GM21367 (cell line): Measurements from ENCODE around the gene CDH8.

Experiments used
- ATAC-seq: cut with Tn5 transposase; IDR thresholded peaks from one replicate; pipeline ENCODE4 v1.9.1; 2021; ENCODE audit not compliant: unreplicated experiment

The CDH8 gene

DNA sequence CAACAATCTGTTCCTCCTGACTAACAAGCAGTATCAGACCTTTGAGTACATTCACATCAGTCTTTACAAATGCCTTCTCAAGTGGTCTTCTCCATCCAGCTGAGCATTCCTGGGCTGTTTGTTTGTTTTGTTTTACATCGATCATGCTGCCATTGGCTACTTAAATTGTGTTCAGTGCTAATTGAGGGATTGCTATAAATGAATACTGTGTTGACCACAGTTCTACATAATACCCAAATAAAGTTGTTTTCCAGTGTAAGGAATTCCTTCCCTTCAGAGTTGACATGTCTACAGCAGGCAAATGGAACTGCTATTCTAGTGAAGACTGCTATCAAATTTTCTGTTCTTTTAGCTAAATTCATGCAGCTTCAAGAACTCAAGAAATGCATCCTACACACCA, 3.2 kb downstream of the CDH8 start:
- no peak for ATAC-seq

DNA sequence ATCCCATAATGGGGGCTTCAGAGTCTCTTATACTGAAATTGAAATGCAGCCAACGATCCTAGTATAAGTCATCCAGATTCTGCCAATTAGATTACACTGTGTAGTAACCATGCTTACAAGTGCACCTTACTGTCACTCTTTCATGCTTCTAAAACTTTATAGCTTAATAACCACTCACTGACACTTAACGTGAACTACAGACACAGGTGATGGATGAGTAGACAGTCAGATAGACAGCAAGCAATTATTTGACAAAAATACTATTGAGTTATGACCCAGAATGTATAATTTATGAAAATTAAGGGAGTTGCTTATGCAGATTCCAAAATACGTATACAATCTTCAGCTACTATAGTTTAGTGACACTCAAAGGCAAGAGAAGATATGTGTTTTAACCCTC, 6.3 kb downstream of the CDH8 start:
- ATAC-seq, result no peak

DNA sequence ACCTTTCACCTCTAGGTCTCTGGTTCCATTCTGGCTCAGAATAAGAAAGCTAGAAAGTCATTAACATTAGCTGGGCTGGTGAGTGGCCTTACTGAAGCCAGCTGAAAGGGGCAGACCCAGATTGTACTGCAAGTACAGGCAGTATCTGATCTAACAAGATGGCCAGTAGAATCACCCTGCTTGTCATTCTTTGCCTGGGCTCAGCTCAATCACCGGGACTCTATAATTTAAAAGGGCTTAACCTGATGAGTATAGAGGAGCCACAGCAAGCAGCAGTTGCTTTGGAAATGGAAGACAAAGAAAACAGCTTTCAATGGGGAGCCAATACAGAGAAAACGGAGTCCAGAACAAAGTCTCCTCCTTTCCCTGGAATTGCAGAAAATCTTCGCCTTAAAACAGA, 13.6 kb downstream of the CDH8 start:
- ATAC-seq, result no peak

DNA sequence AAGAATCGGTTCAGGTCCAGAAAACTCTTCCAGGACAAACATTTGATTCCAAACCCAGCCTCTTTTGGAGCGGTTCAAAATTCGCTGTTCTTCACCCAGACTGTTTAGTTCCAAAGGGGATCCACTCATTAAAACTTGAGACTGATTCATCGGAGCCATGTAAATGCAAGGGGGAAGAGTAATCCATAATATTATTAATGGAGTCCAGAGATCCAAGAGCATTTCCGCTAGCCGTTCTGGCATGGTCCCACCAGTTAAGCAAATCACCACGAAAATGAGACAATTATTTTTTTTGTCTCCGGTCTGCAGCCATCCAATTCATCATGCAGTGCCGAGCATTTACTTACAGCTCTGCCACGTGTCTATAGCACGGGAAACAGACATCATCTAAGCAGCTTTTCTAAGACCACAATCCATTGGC, 15.1 kb downstream of the CDH8 start:
- ATAC-seq, result no peak

DNA sequence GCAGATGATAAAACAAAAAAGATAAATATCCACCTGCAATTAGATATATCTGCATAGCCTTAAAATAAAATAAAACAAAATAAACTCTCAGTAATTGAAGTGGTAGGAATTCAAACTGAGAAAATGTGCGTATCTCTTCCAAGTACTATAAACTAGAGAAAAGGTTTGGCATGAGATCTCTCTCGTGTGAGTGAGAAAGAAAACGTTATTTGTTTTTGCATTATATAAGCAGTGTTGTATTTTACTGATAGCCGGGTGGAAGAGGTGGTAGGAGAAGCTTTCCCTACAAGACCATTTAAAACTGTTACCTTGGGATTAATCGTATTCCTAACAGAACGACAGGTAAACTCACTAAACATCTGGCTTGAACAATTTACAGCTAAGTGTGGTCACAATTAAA, 15.6 kb downstream of the CDH8 start:
- ATAC-seq, result no peak

DNA sequence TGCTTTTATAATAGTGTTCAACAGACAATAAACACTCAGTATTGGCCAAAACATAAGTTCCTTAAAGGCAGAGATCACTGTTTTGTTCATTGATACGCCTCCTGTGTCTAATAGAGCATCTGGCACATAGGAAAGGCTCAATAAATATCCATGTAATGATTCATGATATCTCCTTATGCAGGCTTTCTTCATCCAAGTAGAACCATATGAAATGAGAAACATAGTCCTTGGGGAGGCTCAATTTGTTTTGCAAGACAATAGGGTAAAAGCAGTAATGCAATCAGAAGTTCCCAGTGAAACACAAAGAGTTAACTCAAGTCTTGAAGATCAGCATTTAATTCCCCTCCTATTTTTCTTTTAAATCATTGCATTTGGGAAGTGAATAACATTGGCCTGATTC, 16.4 kb downstream of the CDH8 start:
- ATAC-seq, result no peak

DNA sequence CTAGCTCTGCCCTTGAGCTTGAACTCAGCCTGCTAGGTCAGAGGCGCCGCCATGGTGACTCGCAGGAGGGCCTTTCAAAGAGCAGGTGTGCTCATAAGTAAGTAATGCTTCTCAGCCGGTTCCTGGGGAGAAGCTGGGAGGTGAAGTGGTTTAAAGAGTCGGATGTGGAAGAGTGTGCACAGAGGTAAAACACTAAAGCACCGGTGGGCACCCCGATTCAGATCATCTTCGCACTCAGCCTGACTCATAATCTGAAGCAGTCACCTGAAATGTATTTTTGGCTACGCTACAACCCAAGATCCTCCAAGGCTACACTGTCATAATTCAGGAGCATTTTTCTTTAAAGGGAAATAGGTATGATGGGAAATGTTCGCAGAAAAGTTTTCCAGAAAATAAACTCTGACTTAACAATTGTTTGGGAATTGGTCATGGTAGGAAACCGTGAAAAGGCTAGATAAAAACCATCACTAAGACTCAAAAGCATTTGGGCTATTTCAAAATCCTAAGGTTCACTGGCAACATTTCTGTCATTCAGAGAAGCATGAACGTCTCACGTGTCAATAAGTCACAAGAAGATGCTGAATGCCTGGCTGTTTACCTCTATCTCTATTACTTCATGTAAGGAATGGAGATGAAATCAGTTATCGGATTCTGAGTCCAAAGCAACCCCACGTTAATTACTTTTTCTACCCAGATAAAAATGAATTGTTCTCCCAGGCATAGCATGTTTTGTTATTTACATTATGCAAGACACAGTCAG, 17.8 kb downstream of the CDH8 start:
- ATAC-seq, result no peak

DNA sequence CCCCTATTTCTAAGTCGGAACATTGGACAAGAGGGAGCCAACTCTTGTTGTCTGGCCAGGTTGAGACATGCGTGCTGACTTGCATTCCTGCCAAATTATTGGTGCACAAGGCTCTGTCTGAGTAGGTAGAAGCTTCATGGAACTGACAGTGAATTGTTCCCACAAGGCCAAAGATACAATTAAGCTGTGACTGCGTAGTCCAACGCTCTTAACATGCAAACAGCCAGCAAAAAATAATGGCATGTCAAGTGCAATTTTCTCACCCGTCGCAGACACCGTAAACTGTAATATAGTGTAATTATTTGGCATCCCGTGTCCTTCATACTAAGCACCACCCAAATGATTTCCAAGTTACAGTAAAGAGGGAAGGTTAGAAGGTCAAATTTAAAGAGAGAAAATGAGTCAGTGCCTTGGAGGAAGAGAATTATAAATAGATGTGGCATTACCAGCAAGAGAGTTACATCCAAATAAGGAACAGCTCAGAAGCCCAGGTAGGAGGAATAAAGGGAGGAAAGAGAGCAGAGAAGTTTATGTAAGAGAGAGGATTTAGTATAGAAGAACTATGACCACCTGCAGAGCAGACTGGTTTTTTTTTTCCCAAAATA, 21.8 kb downstream of the CDH8 start:
- ATAC-seq, result no peak

DNA sequence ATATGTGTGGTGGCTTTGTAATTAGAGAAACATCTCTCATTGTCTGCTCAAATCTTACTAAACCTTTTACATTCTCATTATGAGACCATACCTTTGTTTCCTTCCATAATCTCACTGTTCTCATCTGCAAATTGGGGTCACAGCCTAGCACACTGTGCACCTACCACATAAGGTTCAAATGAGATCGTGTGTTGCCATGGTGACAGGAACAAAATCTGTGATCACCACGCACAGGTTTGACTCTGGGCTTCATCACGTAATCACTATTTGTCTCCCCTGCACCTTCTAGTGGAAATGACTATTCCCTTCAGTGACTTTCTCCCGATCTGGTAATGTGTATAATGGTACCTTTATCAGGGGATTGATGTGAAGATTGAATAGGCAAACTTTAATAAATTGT, 26.1 kb downstream of the CDH8 start:
- no peak for ATAC-seq

DNA sequence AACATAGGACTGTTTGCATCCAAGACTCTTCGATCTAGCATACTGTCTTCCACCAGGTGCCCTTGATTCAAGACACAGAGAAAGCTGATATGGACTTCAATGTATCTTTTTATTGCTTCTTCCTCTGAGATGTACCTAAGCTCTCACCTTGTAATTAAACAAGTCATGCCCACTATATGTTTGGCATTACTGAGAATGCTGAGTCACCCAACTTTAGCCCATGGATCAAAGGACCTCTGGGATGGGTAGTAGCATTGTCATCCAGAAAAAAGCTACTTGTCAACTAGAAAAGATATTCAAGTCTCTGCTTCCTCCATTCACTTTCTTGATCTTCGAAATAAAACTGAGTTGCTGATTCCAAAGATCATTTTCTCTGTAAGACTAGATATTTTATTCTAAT, 37.8 kb downstream of the CDH8 start:
- no peak for ATAC-seq

DNA sequence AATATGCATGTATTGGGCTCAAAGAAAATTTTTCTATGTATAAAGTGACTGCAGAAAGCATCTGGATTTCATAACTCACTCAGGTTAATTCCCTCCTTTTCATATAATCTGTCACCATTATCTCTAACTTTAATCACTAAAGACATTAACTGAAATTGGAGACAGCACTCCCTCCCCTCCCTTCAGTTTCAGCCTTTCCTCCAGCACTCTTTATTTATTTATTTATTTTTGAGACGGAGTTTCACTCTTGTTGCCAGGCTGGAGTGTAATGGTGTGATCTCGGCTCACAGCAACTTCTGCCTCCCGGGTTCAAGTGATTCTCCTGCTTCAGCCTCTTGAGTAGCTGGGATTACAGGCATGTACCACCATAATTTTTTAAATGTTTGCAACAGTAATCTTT, 43.1 kb downstream of the CDH8 start:
- ATAC-seq, result no peak

DNA sequence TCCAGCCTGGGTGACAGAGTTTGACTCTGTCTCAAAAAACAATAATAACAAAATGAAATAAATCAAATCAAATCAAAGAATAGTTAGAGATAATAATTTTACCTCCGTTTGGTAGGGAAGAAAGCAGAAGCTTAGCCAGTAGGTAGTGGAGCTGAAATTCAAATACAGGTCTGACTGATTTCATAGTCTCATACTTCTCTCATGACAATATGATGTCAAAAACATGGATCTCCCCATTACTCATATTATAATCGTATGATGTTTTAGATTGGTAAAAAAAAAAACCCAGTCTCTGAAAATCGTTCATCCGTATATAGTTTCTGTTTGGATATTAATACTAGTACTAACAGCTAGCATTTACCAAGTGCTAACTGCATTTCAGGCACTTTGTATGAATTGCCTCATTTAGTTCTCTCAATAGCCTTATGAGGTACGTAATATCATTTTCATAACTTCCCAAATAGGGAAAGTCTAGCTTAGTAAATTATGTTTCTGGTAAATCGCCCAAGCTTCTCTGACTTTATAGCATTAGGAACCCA, 48.7 kb downstream of the CDH8 start:
- no peak for ATAC-seq

DNA sequence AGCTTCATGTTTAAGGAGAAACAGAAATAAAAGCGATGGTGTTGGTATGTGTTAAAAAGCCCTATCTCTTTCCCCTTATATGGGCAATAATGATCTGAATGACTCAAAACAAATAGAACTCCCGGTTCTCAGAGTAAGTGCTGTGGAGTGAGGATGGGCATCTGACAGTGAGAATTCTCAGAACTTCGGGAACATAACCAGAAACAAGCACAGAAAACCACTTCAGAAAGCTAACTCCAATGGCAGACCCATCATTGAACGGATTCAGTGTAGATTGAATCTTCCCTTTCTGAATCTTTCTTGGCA, 67.2 kb downstream of the CDH8 start:
- ATAC-seq, result no peak

DNA sequence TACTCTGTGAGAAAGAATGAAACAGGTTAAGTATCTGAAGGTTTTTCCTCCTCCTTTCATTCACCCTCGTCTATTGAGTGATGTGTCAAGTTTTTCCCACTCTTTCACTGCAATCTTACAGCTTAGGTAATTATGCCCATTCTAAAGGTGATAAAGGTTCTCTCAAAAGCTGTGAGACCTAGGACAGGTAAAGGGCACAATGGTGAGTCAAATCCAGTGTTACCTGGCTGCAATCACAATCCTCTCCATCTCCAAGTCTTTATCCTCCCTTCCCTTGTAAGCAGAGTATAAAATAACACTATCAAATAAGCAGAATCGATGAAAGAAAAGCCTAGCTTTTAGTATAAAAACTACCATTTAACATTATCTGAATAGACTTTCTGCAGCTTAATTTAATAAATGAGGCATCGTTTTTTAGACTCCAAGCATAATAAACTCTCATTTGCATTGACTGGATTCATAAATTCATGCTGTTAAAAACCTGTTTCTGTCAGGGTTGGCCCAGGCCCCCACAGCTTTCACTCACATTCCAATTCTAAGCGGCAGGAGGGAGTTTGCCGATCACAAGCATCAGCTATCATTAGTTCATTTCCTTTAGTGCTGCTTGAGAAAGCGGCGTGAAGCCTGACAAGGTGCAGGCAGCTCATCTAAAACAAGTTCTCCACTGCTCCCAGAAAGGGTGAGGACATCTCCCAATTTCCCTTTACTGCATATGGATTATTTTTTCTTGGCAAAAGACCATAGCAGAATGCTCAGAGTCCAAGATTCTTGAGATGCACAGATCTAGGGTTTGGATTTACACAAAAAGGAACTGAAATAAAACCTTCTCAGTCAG, 67.8 kb downstream of the CDH8 start:
- no peak for ATAC-seq

DNA sequence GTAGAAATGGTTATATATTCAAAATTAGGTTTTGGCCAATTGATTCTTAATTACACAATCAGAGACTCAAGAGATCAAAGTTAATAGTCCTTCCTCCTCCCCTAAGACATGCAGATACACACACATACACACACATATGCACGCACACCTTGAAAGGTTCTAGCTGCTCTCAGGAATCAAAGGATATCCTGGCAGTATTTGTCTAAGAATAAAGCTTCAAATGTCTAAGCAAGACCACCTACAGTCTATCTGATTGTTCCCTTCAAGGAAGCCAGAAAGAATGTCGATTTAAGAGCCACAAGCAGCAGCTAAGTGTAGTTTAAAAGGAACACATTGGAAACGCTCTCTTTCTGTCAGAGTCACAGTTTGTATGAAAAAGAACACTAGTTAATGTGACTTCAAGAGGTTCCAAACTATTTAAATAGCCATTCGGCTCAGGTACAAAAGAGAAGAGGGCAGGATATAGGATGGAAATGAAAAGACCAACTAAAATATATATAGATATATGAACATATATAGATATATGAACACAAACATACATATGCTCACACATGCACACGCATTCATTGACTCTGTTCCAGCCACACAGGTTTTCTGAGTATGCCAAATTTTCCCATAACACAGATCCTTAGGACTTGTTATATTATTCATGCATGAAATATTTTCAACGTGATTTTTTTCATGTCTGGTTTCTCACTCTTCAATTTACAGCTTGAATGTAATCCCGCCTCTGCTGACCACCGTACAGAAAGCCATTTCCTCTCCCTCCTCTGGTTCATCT, 79.0 kb downstream of the CDH8 start:
- no peak for ATAC-seq

DNA sequence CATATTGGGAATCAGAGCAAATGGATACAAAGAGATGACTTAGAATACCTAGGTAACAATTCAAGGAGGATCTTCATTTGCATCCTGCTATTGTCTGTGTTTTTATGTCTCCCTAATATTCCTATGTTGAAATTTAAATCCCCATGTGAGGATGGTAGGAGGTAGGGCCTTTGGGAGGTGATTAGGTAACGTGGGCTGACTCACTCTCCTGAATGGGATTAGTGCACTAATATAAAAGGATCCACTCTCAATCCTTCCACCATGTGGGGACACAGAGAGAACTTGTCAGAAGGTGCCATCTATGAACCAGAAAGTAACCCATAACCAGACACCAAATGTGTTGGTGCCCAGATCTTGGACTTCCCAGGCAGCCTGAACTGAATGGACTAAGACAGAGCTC, 83.4 kb downstream of the CDH8 start:
- ATAC-seq, result no peak

DNA sequence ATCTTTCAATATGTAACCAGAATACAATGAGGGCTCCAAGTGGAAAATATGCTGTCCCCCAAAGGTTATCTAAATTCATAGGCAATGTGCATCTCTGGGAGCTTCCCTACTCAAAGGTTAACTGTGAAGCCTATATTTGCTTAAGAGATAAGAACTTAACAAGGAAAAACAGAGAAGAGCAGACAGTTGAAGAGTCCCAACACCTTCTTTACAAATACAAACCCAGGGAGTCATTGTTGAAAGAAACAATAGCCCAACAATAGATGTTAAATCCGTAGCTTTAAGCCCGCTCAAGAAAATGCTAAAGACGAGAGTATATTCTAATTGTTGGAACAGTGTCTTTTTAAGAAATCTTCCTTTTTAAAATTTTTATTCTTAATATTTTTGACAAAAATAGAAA, 87.8 kb downstream of the CDH8 start:
- ATAC-seq, result no peak

DNA sequence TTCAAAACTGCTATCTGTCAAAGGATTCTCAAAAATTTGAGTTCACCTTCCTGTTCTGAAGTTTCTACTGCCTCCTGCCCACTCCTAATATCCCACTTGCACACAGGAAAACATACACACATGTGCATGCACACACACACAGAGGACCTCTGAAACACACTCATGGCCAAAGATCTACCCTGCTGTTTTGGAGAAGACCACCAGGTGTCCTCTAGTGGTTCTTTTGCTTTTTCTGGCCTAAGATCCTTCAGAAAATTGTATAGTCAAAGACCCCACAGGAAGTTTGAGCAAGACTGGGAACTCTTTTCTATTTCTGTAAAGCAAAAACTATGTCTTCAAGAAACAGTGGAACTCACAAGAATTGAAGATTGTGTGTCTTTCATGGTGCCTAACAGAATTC, 90.2 kb downstream of the CDH8 start:
- ATAC-seq, result no peak

DNA sequence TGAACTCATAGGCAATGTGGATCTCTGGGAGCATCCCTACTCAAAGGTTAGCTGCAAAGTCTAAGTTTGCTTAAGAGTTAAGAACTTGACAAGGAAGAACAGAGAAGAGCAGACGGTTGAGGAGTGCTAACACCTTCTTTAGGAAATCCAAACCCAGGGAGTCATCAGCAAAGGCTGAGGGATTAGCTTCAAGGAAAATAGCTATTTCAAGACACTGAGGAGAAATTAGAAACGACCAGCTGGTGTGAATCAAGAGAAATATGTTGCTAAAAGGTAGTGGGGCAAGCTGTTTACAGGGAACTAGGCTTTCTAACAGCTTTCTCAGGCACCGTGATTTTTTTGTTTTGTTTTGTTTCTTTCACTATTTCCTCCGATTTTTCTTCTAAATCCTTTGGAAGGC, 90.7 kb downstream of the CDH8 start:
- no peak for ATAC-seq

DNA sequence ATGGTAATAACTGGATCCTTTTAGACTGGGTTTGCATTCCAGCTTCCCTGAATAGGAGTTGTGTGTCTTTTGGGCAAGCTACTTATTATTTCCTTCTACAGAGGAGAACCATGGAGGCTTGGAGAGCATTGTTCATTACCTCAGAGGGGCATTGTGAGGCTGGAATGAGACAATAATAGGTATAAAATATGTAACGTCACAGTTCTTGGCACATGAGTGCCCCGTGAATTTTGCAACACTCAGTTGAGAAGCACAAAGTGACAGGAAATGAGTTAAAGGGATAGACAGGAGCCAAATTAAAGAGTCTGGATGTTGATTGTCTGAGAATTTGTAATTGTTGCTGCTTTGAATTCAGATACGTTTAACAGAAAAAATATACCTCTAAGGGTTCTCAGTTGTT, 92.2 kb downstream of the CDH8 start:
- no peak for ATAC-seq

DNA sequence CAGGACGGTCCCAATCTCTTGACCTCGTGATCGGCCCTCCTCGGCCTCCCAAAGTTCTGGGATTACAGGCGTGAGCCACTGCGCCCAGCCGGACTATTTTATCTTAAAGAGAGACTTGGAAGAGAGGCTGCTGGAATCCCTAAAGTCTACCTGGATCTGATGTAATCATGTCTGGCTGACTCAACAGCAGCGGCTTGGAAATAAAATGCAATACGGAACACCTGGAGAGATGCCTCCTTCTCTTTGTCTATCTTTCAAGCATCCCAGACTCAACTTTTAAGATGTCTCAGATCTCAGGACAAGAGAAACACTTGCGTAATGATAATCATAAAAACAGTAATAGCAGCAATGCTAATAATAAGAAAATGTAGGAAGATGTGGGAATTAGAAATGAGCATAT, 95.6 kb downstream of the CDH8 start:
- no peak for ATAC-seq
